ENCODE results near the gene IL4I1.

GRCh38 chr19:49869484-49870308, 27.0 kb downstream of the IL4I1 start:
- TF ChIP-seq GTF2F1 (IDR thresholded peaks at IDR 0.05; ENCODE audit: borderline replicate concordance, low read depth, low read length) (no peak), CTCF (IDR thresholded peaks at IDR 0.05; ENCODE audit: control extremely low read depth in 1 of 3, insufficient read depth in 1 of 3, low read depth in 1 of 3, low read length in 3 of 3) (no peak), POLR2AphosphoS5 (IDR thresholded peaks at IDR 0.05; ENCODE audit: low read depth, low read length) (0 out of 2 replicates have a peak, but pooled peaks have one; percentile 44), TAF1 (IDR thresholded peaks at IDR 0.05; ENCODE audit: low read depth, low read length) (peak; percentile 77), POLR2A (IDR thresholded peaks at IDR 0.05; ENCODE audit: control extremely low read depth in 1 of 2, low read depth in 2 of 2, low read length in 2 of 2) (peak in 1 of 2 experiments; percentile 87; a peak in 2 of 3 replicates), ASH2L (IDR thresholded peaks at IDR 0.05; ENCODE audit: low read length) (peak; percentile 40), SP1 (IDR thresholded peaks at IDR 0.05; ENCODE audit: low read depth, low read length) (peak; percentile 98), BRCA1 (IDR thresholded peaks at IDR 0.05; ENCODE audit: low read depth, low read length) (no peak)

Measured in H1 (cell line).